Adrenal gland (tissue), 12 donors: ENCODE measurements around the gene RTEL1. TPM values are rescaled to one million over a fixed set of nuclear protein-coding genes. Genes with fewer than 3 reads are reported as not detected.

Source experiments
- DNase-seq, 7 donors: peaks; one replicate each; pipeline ENCODE4 v3.0.0-alpha.2; 2019 to 2020
- H3K27ac ChIP-seq, 5 donors: fragments of 200-600 bp; sonication (generic) in 4 of 5; 1 replicate in 3 of 5; 2 replicates in 2 of 5; pipeline versions ENCODE4 v1.5.1 to v1.8.0; 2016 to 2020; ENCODE audit warnings: mild to moderate bottlenecking in 1 of 5
- H3K27me3 ChIP-seq: fragments of 200-600 bp; 2 replicates; pipeline ENCODE4 v1.8.0; 2021
- H3K36me3 ChIP-seq, 2 donors: fragments of 200-600 bp; replicated peaks in 1 of 2; 1 replicate in 1 of 2; 2 replicates in 1 of 2; pipeline versions ENCODE4 v1.5.1 to v1.8.0; 2018 to 2022
- H3K4me1 ChIP-seq, 2 donors: fragments of 200-600 bp; replicated peaks in 1 of 2; 1 replicate in 1 of 2; 2 replicates in 1 of 2; pipeline versions ENCODE4 v1.5.1 to v1.8.0; 2018 to 2021
- H3K4me3 ChIP-seq, 4 donors: fragments of 200-600 bp; sonication (generic) in 3 of 4; one replicate each; pipeline ENCODE4 v1.5.1; 2016 to 2018
- H3K9me3 ChIP-seq, 3 donors: fragments of 200-600 bp; sonication (generic) in 1 of 3; replicated peaks in 1 of 3; 1 replicate in 2 of 3; 2 replicates in 1 of 3; pipeline versions ENCODE4 v1.5.1 to v1.8.0; 2016 to 2021
- CTCF ChIP-seq, 6 experiments: fragments of 450-650 bp in 4 of 6; fragments of 200-600 bp in 2 of 6; sonication (generic) in 1 of 6; IDR thresholded peaks; 1 replicate in 5 of 6; 2 replicates in 1 of 6; pipeline versions ENCODE4 v1.5.1 to v1.8.0; 2016 to 2021; ENCODE audit warnings: antibody characterized with exemption in 6 of 6, mild to moderate bottlenecking in 2 of 6, moderate library complexity in 1 of 6
- POLR2A ChIP-seq, 2 donors: fragments of 450-650 bp; IDR thresholded peaks; one replicate each; pipeline ENCODE4 v1.6.1; 2017; ENCODE audit warnings: antibody characterized with exemption in 2 of 2, mild to moderate bottlenecking in 2 of 2, moderate library complexity in 1 of 2
- WGBS, 4 donors: extraction: QIAGEN DNeasy Blood & Tissue Kit in 2 of 4; methylation state at CpG; one replicate each; pipeline versions ENCODE4 v1.1.5 to v1.1.7; 2013 to 2017; 5-methylcytosine and 5-hydroxymethylcytosine counted together
- intact Hi-C, 2 donors: fragments of 100-400 bp; cut with DNase I; formaldehyde crosslinking; loops; one replicate each; pipeline versions ENCODE4 v1.14.1 to v1.15.0; 2022 to 2023
- polyA plus RNA-seq, 3 donors: library from polyadenylated mRNA; stranded (reverse); fragments of 200-250 nt in 2 of 3; fragments of 350-450 nt in 1 of 3; fragmentation: Illumina TruSeq in 1 of 3; extraction: RNeasy Lipid Tissue Mini Kit (QIAGEN cat#74804) in 1 of 3; gene quantifications; one replicate each; pipeline ENCODE4 v1.2.3, GENCODE V29; 2013 to 2014
- total RNA-seq, 9 donors: library from RNA; depleted of rRNA in 4 of 9; stranded (reverse); fragments of >200 nt in 4 of 9; fragments of 120-200 nt in 1 of 9; fragmentation: NEBNext Ultra II Directional in 1 of 9; extraction: Animal tissue kit (Norgen Biotek cat#: 25700) in 1 of 9; gene quantifications; one replicate each; pipeline versions ENCODE4 v1.1.0 to v1.2.4, GENCODE V29; 2013 to 2023
- donor health status: healthy with polysubstance abuse.
- donor health status: Bipolar disorder and iron deficiency.
- donor health status: DM: yes; HTN: yes; CAD: no.
- donor health status: DM: no; HTN: no; CAD: no.
- donor health status: DM: no; HTN: no; CAD: no.
- donor health status: DM: yes; HTN: yes; CAD: no.

The RTEL1 gene
- total and polyA plus RNA-seq, 12 donors, result 9.4 to 110 (median 32.1) TPM

GRCh38 chr20:63739130-63740069 is 81.3 kb downstream of the RTEL1 start, which contains the start of gene SLC2A4RG:
Gene SLC2A4RG (plus strand): TSS chr20:63739776. CDS start chr20:63739913, 137 bp downstream.
- peaks cover 0 to 36% of the 10 kb centered on the region in 2 donors for H3K36me3 ChIP-seq
- H3K9me3 ChIP-seq, result no peaks in the 10 kb centered on the region
- no peak for TF ChIP-seq POLR2A (IDR thresholded peaks at IDR 0.05)
- no peak for TF ChIP-seq CTCF (IDR thresholded peaks at IDR 0.05)
- peak within 1 kb of the TSS in 2 of 4 donors; percentile 49 to 83 for H3K4me3 ChIP-seq
- DNase-seq, result peak; percentile 65 to 85 (median 78)
- intact Hi-C loops, result no loop called here
- 1 to 2% (median 2%) methylated on average over 10 to 126 of the region's 136 CpGs; no CpG with 5 or more reads in 1 of the 4 donors for WGBS, 4 donors
- H3K4me1 ChIP-seq, result peaks cover 42% of the 10 kb centered on the region in 2 donors
- H3K27me3 ChIP-seq, result no peaks in the 10 kb centered on the region
- H3K27ac ChIP-seq, result peak within 1 kb of the TSS; percentile 46 to 94 (median 85)

GRCh38 chr20:63740070-63740626 is 82.0 kb downstream of the RTEL1 start:
- peak in 6 of 7 donors; percentile 29 to 60 (median 43) for DNase-seq
- Histone ChIP-seq H3K9me3 (no peaks in the 10 kb centered on the region), H3K36me3 (peaks cover 0 to 31% of the 10 kb centered on the region in 2 donors), H3K4me1 (peaks cover 41 to 42% of the 10 kb centered on the region in 2 donors), H3K27me3 (no peaks in the 10 kb centered on the region), H3K27ac (peak overlapping the region; percentile 45 to 94 (median 85)), H3K4me3 (peak overlapping the region in 2 of 4 donors; percentile 44 to 83)
- WGBS, 4 donors, result 0 to 1% (median 0%) methylated on average over 3 to 80 of the region's 80 CpGs; no CpG with 5 or more reads in 1 of the 4 donors
- intact Hi-C loops, result no loop called here
- TF ChIP-seq CTCF (IDR thresholded peaks at IDR 0.05), result no peak

- no peaks in the 10 kb centered on the region for H3K9me3 ChIP-seq
- WGBS, 4 donors, result 0 to 7% (median 2%) methylated on average over 3 to 29 of the region's 29 CpGs
- H3K27me3 ChIP-seq, result no peaks in the 10 kb centered on the region
- peaks cover 36 to 42% of the 10 kb centered on the region in 2 donors for H3K4me1 ChIP-seq
- H3K27ac ChIP-seq, result peak overlapping the region; percentile 45 to 94 (median 85)
- intact Hi-C loops, result no loop called here
- peaks cover 0 to 28% of the 10 kb centered on the region in 2 donors for H3K36me3 ChIP-seq
- DNase-seq, result peak; percentile 94 to 96 (median 96)
- peak overlapping the region in 2 of 4 donors; percentile 44 to 83 for H3K4me3 ChIP-seq
- TF ChIP-seq POLR2A (IDR thresholded peaks at IDR 0.05) (peak in 1 of 2 donors; percentile 81), CTCF (IDR thresholded peaks at IDR 0.05) (peak in 5 of 6 experiments; percentile 9 to 53 (median 18))
Observed at GRCh38 chr20:63740627-63741353, 82.7 kb downstream of the RTEL1 start.
